Smooth muscle cell (in vitro differentiated cells): Measurements from ENCODE around the gene PGAM2. TPM values are rescaled to one million over a fixed set of nuclear protein-coding genes. Genes with fewer than 3 reads are reported as not detected.

Source experiments
- DNase-seq: peaks from one replicate; lab custom pipeline; 2025; ENCODE audit not compliant: unreplicated experiment; lab: John Stamatoyannopoulos, UW
- H2AFZ ChIP-seq: fragments of 200-600 bp; sonication (generic); 2 replicates; pipeline ENCODE4 v1.6.0; 2016; ENCODE audit warnings: antibody characterized with exemption, low read depth, mild to moderate bottlenecking
- H3F3A ChIP-seq: fragments of 200-600 bp; sonication (generic); 2 replicates; pipeline ENCODE4 v1.6.0; 2017; ENCODE audit warnings: antibody characterized with exemption, low read depth
- H3K27ac ChIP-seq: fragments of 200-600 bp; sonication (generic); 2 replicates; pipeline ENCODE4 v1.5.1; 2016; ENCODE audit warnings: low read depth, mild to moderate bottlenecking
- H3K27me3 ChIP-seq: fragments of 200-600 bp; sonication (generic); 2 replicates; pipeline ENCODE4 v1.6.1; 2016; ENCODE audit warnings: low read depth, mild to moderate bottlenecking
- H3K36me3 ChIP-seq: fragments of 200-600 bp; sonication (generic); 2 replicates; pipeline ENCODE4 v1.5.1; 2016; ENCODE audit warnings: low read depth
- H3K4me1 ChIP-seq: fragments of 200-600 bp; sonication (generic); 2 replicates; pipeline ENCODE4 v1.5.1; 2016; ENCODE audit warnings: low read depth
- H3K4me2 ChIP-seq: fragments of 200-600 bp; sonication (generic); 2 replicates; pipeline ENCODE4 v1.6.0; 2016; ENCODE audit warnings: mild to moderate bottlenecking
- H3K4me3 ChIP-seq: fragments of 200-600 bp; sonication (generic); 2 replicates; pipeline ENCODE4 v1.5.1; 2016; ENCODE audit warnings: mild to moderate bottlenecking
- H3K79me2 ChIP-seq: fragments of 200-600 bp; sonication (generic); 2 replicates; pipeline ENCODE4 v1.6.0; 2016; ENCODE audit warnings: low read depth, mild to moderate bottlenecking
- H3K9ac ChIP-seq: fragments of 200-600 bp; sonication (generic); 2 replicates; pipeline ENCODE4 v1.6.0; 2016; ENCODE audit warnings: low read depth
- H3K9me3 ChIP-seq: fragments of 200-600 bp; sonication (generic); replicated peaks from 2 replicates; pipeline ENCODE4 v1.5.1; 2016; ENCODE audit warnings: low read depth
- H4K20me1 ChIP-seq: fragments of 200-600 bp; sonication (generic); 2 replicates; pipeline ENCODE4 v1.6.0; 2016; ENCODE audit warnings: low read depth
- WGBS: methylation state at CpG from one replicate; pipeline ENCODE4 v1.1.7; 2016; ENCODE audit warnings: low lambda C conversion rate; 5-methylcytosine and 5-hydroxymethylcytosine counted together
- polyA plus RNA-seq: library from polyadenylated mRNA; unstranded; fragments of >200 nt; fragmentation: Nextera tagmentation; extraction: Ambion mirVana; gene quantifications from 2 replicates; pipeline ENCODE4 v1.2.1, GENCODE V29; 2016
- total RNA-seq: library from RNA; depleted of rRNA; stranded (reverse); fragments of >200 nt; gene quantifications from 2 replicates; pipeline ENCODE4 v1.2.3, GENCODE V29; 2014
- TF ChIP-seq, protein P1 (sequence below): fragments of 200-600 bp; sonication (generic); IDR thresholded peaks from 2 replicates; pipeline ENCODE4 v1.5.1; 2017; ENCODE audit warnings: borderline replicate concordance, mild to moderate bottlenecking, antibody characterized with exemption; ENCODE audit not compliant: insufficient read depth, poor library complexity, severe bottlenecking

The PGAM2 gene
- total RNA-seq: 0.54 TPM in 1 of 2 replicates, not detected in the other
- polyA plus RNA-seq: not detected in 2 replicates

- H3K27me3 ChIP-seq: no peaks in the 10 kb centered on the region
- H2AFZ ChIP-seq: no peak within 1 kb of the TSS
- no peaks in the 10 kb centered on the region for H3K36me3 ChIP-seq
- H3K4me3 ChIP-seq: no peak within 1 kb of the TSS
- TF ChIP-seq, protein P1, sequence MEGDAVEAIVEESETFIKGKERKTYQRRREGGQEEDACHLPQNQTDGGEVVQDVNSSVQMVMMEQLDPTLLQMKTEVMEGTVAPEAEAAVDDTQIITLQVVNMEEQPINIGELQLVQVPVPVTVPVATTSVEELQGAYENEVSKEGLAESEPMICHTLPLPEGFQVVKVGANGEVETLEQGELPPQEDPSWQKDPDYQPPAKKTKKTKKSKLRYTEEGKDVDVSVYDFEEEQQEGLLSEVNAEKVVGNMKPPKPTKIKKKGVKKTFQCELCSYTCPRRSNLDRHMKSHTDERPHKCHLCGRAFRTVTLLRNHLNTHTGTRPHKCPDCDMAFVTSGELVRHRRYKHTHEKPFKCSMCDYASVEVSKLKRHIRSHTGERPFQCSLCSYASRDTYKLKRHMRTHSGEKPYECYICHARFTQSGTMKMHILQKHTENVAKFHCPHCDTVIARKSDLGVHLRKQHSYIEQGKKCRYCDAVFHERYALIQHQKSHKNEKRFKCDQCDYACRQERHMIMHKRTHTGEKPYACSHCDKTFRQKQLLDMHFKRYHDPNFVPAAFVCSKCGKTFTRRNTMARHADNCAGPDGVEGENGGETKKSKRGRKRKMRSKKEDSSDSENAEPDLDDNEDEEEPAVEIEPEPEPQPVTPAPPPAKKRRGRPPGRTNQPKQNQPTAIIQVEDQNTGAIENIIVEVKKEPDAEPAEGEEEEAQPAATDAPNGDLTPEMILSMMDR: no peak
- H3K9me3 ChIP-seq: no peaks in the 10 kb centered on the region
- no peak within 1 kb of the TSS for H3K4me2 ChIP-seq
- H3F3A ChIP-seq: no peaks in the 10 kb centered on the region
- 60% methylated on average over 14 of the region's 14 CpGs for WGBS
- peaks cover 5% of the 10 kb centered on the region for H4K20me1 ChIP-seq
- no peak within 1 kb of the TSS for H3K9ac ChIP-seq
- DNase-seq: no peak
- peaks cover 6% of the 10 kb centered on the region for H3K4me1 ChIP-seq
- no peaks in the 10 kb centered on the region for H3K79me2 ChIP-seq
- H3K27ac ChIP-seq: no peak within 1 kb of the TSS
Measured at GRCh38 chr7:44065431-44066110, at the start of gene PGAM2. PGAM2 (minus strand) TSS chr7:44065567; CDS start chr7:44065529, 38 bp downstream.

DNA sequence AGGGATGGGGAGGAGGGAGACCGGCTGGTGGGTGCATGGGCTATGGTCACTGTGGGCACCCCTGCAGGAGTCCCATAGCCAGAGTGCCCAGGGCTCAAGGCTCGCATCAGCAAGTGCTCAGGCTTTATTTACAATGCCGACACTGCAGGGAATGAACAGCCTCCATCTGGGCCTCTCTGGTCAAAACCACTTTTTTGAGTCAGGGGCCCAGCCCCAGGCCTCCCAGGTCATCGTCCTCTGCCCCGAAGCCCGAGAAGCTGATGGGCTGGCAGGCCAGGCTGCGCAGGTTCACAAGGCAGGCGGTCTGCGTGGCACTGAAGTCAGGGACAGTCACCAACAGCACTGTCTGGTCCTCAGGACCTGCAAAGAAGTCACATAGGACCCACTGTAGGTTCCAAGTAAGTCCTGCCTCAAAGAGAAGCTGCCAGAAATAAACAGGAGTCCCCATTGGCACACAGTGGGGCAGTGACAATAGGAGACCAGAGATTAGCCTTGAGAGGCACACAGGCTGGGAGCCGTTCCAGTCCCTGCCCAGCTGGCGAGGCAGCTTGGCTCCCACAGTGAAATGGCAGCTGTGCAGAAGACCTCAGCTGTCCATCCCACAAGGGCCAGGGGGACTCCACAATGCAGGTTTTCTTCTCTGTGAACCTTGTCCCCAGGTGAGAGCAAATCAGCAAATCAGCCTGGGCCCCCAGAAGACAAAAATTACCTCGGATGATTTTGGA, 49.4 kb upstream of the PGAM2 start:
- Histone ChIP-seq H3F3A (no peaks in the 10 kb centered on the region), H3K4me2 (no peak overlapping the region), H3K4me1 (no peaks in the 10 kb centered on the region), H3K79me2 (no peaks in the 10 kb centered on the region), H4K20me1 (no peaks in the 10 kb centered on the region), H3K9ac (no peak overlapping the region), H3K4me3 (no peak overlapping the region), H3K36me3 (no peaks in the 10 kb centered on the region), H3K27me3 (no peaks in the 10 kb centered on the region), H2AFZ (no peak overlapping the region), H3K27ac (no peak overlapping the region), H3K9me3 (no peaks in the 10 kb centered on the region)
- TF ChIP-seq, protein P1: no peak
- WGBS: 93% methylated on average over 12 of the region's 12 CpGs
- DNase-seq: no peak

DNA sequence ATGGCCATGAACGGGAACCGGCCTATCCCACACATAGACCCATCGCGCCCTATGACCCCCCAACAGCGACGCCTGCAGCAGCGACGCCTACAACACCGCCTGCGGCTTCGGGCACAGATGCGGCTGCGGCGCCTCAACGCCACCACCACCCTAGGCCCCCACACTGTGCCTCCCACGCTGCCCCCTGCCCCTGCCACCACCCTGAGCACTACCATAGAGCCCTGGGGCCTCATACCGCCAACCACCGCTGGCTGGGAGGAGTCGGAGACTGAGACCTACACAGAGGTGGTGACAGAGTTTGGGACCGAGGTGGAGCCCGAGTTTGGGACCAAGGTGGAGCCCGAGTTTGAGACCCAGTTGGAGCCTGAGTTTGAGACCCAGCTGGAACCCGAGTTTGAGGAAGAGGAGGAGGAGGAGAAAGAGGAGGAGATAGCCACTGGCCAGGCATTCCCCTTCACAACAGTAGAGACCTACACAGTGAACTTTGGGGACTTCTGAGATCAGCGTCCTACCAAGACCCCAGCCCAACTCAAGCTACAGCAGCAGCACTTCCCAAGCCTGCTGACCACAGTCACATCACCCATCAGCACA, 48.5 kb upstream of the PGAM2 start:
- Histone ChIP-seq H3K9me3 (no peaks in the 10 kb centered on the region), H3K4me2 (no peak overlapping the region), H2AFZ (no peak overlapping the region), H3K4me1 (no peaks in the 10 kb centered on the region), H3K4me3 (no peak overlapping the region), H3K9ac (no peak overlapping the region), H3K27ac (no peak overlapping the region), H3F3A (no peaks in the 10 kb centered on the region), H3K36me3 (no peaks in the 10 kb centered on the region), H3K27me3 (no peaks in the 10 kb centered on the region), H4K20me1 (no peaks in the 10 kb centered on the region), H3K79me2 (no peaks in the 10 kb centered on the region)
- DNase-seq: no peak
- TF ChIP-seq, protein P1: no peak
- WGBS: 94% methylated on average over 24 of the region's 24 CpGs
